CD14-positive monocyte (primary cell): Measurements from ENCODE around the gene TMUB1. TPM values are rescaled to one million over a fixed set of nuclear protein-coding genes. Genes with fewer than 3 reads are reported as not detected.

Experiments used
- DNase-seq, 3 donors: peaks; one replicate each; pipeline ENCODE4 v3.0.0-alpha.2; 2011 to 2022
- H2AFZ ChIP-seq: 2 replicates; pipeline ENCODE4 v1.6.0; 2012; ENCODE audit warnings: mild to moderate bottlenecking, low read depth, low read length, inconsistent platforms; ENCODE audit not compliant: insufficient read depth, poor library complexity, severe bottlenecking
- H3K27ac ChIP-seq, 2 donors: 1 replicate in 1 of 2; 2 replicates in 1 of 2; pipeline ENCODE4 v1.5.1; 2012 to 2013; ENCODE audit warnings: low read length in 2 of 2, control low read depth in 1 of 2, inconsistent platforms in 1 of 2, low read depth in 1 of 2, mild to moderate bottlenecking in 1 of 2
- H3K27me3 ChIP-seq, 2 donors: one replicate each; pipeline versions ENCODE4 v1.6.0 to v1.6.1; 2011 to 2013; ENCODE audit warnings: low read length in 2 of 2; ENCODE audit not compliant: control insufficient read depth in 2 of 2, insufficient read depth in 2 of 2
- H3K36me3 ChIP-seq, 2 donors: replicated peaks in 1 of 2; 1 replicate in 1 of 2; 2 replicates in 1 of 2; pipeline versions ENCODE4 v1.5.1 to v1.6.1; 2012 to 2013; ENCODE audit warnings: low read length in 2 of 2, control low read depth in 1 of 2, inconsistent platforms in 1 of 2, mild to moderate bottlenecking in 1 of 2; ENCODE audit not compliant: insufficient read depth in 2 of 2, control insufficient read depth in 1 of 2
- H3K4me1 ChIP-seq, 2 donors: 1 replicate in 1 of 2; 2 replicates in 1 of 2; pipeline versions ENCODE4 v1.5.1 to v1.6.1; 2012 to 2013; ENCODE audit warnings: low read length in 2 of 2, control low read depth in 1 of 2, inconsistent platforms in 1 of 2, mild to moderate bottlenecking in 1 of 2, moderate library complexity in 1 of 2; ENCODE audit not compliant: insufficient read depth in 2 of 2, control insufficient read depth in 1 of 2
- H3K4me2 ChIP-seq: replicated peaks from 2 replicates; pipeline ENCODE3; 2012; ENCODE audit warnings: low read length, moderate library complexity, mild to moderate bottlenecking; ENCODE audit not compliant: poor library complexity, severe bottlenecking; ENCODE audit errors: extremely low read depth
- H3K4me3 ChIP-seq, 3 experiments: fragments of 200-600 bp in 1 of 3; sonication (generic) in 1 of 3; replicated peaks in 1 of 3; 1 replicate in 2 of 3; 2 replicates in 1 of 3; pipeline ENCODE4 v1.5.1; 2011 to 2013; ENCODE audit warnings: low read length in 3 of 3, mild to moderate bottlenecking in 3 of 3, control low read depth in 2 of 3, low read depth in 2 of 3, inconsistent platforms in 1 of 3, moderate library complexity in 1 of 3
- H3K79me2 ChIP-seq: 2 replicates; pipeline ENCODE4 v1.6.0; 2012; ENCODE audit warnings: mild to moderate bottlenecking, control low read depth, inconsistent platforms, low read length, moderate library complexity; ENCODE audit not compliant: insufficient read depth
- H3K9ac ChIP-seq: 2 replicates; pipeline ENCODE4 v1.6.0; 2017; ENCODE audit warnings: low read length, mild to moderate bottlenecking; ENCODE audit not compliant: insufficient read depth, poor library complexity, severe bottlenecking
- H3K9me3 ChIP-seq, 2 donors: replicated peaks in 1 of 2; 1 replicate in 1 of 2; 2 replicates in 1 of 2; pipeline versions ENCODE4 v1.5.1 to v1.6.1; 2012 to 2013; ENCODE audit warnings: low read length in 2 of 2, control low read depth in 1 of 2; ENCODE audit not compliant: control insufficient read depth in 1 of 2, insufficient read depth in 1 of 2
- H4K20me1 ChIP-seq: 2 replicates; pipeline ENCODE4 v1.6.0; 2012; ENCODE audit warnings: mild to moderate bottlenecking, low read length, control low read depth, moderate library complexity; ENCODE audit not compliant: insufficient read depth
- H3K27ac Mint-ChIP-seq, 7 donors: one replicate each; pipeline ENCODE4 v1.8.0; 2020; ENCODE audit warnings: mild to moderate bottlenecking in 7 of 7, mixed read lengths in 7 of 7, moderate library complexity in 6 of 7, inconsistent platforms in 2 of 7
- H3K27me3 Mint-ChIP-seq, 3 donors: one replicate each; pipeline ENCODE4 v1.8.0; 2021 to 2022; ENCODE audit warnings: low read depth in 3 of 3, mild to moderate bottlenecking in 3 of 3, mixed read lengths in 3 of 3, moderate library complexity in 3 of 3, inconsistent platforms in 1 of 3
- H3K36me3 Mint-ChIP-seq, 2 donors: one replicate each; pipeline ENCODE4 v1.8.0; 2020; ENCODE audit warnings: mixed read lengths in 2 of 2, inconsistent platforms in 1 of 2, mild to moderate bottlenecking in 1 of 2
- H3K4me1 Mint-ChIP-seq: one replicate; pipeline ENCODE4 v1.8.0; 2020; ENCODE audit warnings: mild to moderate bottlenecking, mixed read lengths
- H3K4me3 Mint-ChIP-seq, 2 donors: one replicate each; pipeline ENCODE4 v1.8.0; 2020; ENCODE audit warnings: mild to moderate bottlenecking in 2 of 2, mixed read lengths in 2 of 2, moderate library complexity in 1 of 2
- H3K9me3 Mint-ChIP-seq, 7 donors: one replicate each; pipeline ENCODE4 v1.8.0; 2020 to 2022; ENCODE audit warnings: mixed read lengths in 7 of 7, mild to moderate bottlenecking in 6 of 7, moderate library complexity in 6 of 7, inconsistent platforms in 2 of 7
- CTCF ChIP-seq: fragments of 200-600 bp; IDR thresholded peaks from one replicate; pipeline ENCODE4 v1.8.0; 2022; ENCODE audit warnings: antibody characterized with exemption, mild to moderate bottlenecking
- WGBS: methylation state at CpG from one replicate; pipeline ENCODE4 v1.1.5; 2013; ENCODE audit warnings: missing lambda C conversion rate; ENCODE audit not compliant: insufficient coverage; 5-methylcytosine and 5-hydroxymethylcytosine counted together
- intact Hi-C, 2 donors: fragments of 100-400 bp; cut with micrococcal nuclease; formaldehyde crosslinking; loops; one replicate each; pipeline versions ENCODE4 v1.15.0 to v1.15.1; 2023
- polyA plus RNA-seq, 3 donors: library from polyadenylated mRNA; depleted of rRNA in 1 of 3; unstranded in 2 of 3; stranded (reverse) in 1 of 3; fragments of 300-500 nt in 2 of 3; fragments of >200 nt in 1 of 3; fragmentation: Illumina TruSeq in 2 of 3; gene quantifications; 1 replicate in 2 of 3; 2 replicates in 1 of 3; pipeline ENCODE4 v1.2.3, GENCODE V29; 2012 to 2021

The TMUB1 gene
- polyA plus RNA-seq, 3 donors: 17.4 to 28.2 (median 19.8) TPM

- H3K9me3 ChIP-seq: no peaks in the 10 kb centered on the region
- H3K27ac ChIP-seq: no peak overlapping the region
- 91% methylated on average over 18 of the region's 43 CpGs for WGBS
- H3K36me3 ChIP-seq: peaks cover 43 to 57% of the 10 kb centered on the region in 2 donors
- H4K20me1 ChIP-seq: peaks cover 75% of the 10 kb centered on the region
- no peak overlapping the region for H3K9ac ChIP-seq
- DNase-seq: no peak
- H3K27me3 Mint-ChIP-seq: no peaks in the 10 kb centered on the region
- intact Hi-C loops: no loop called here
- no peaks in the 10 kb centered on the region for H3K27me3 ChIP-seq
- peaks cover 25 to 30% of the 10 kb centered on the region in 2 donors for H3K4me1 ChIP-seq
- no peak overlapping the region for H3K27ac Mint-ChIP-seq
- peaks cover 25% of the 10 kb centered on the region for H3K4me1 Mint-ChIP-seq
- peaks cover 29% of the 10 kb centered on the region for H3K79me2 ChIP-seq
- H3K36me3 Mint-ChIP-seq: peaks cover 30 to 50% of the 10 kb centered on the region in 2 donors
- no peak for TF ChIP-seq CTCF
- H3K9me3 Mint-ChIP-seq: no peaks in the 10 kb centered on the region
- H3K4me3 Mint-ChIP-seq: no peak overlapping the region
- no peak overlapping the region for H3K4me2 ChIP-seq
- H2AFZ ChIP-seq: no peak overlapping the region
- H3K4me3 ChIP-seq: no peak overlapping the region
These were observed 20.7 kb downstream of the TMUB1 start for GRCh38 chr7:151062399-151063211.

- Histone ChIP-seq H3K9me3 (no peaks in the 10 kb centered on the region), H4K20me1 (peaks cover 70% of the 10 kb centered on the region), H3K4me3 (no peak overlapping the region), H3K79me2 (peaks cover 34% of the 10 kb centered on the region), H3K36me3 (peaks cover 38 to 51% of the 10 kb centered on the region in 2 donors), H3K4me2 (no peak overlapping the region), H3K4me1 (peaks cover 30 to 36% of the 10 kb centered on the region in 2 donors), H3K9ac (no peak overlapping the region), H3K27me3 (no peaks in the 10 kb centered on the region), H3K27ac (no peak overlapping the region), H2AFZ (no peak overlapping the region)
- DNase-seq: no peak
- H3K4me3 Mint-ChIP-seq: no peak overlapping the region
- H3K27ac Mint-ChIP-seq: peak overlapping the region in 1 of 7 donors; percentile 61
- intact Hi-C loops: no loop called here
- WGBS: 96% methylated on average over 7 of the region's 11 CpGs
- no peak for TF ChIP-seq CTCF
- H3K36me3 Mint-ChIP-seq: peaks cover 26 to 44% of the 10 kb centered on the region in 2 donors
- H3K9me3 Mint-ChIP-seq: no peaks in the 10 kb centered on the region
- H3K4me1 Mint-ChIP-seq: peaks cover 29% of the 10 kb centered on the region
- peaks cover 0 to 1% (median 0%) of the 10 kb centered on the region in 3 donors for H3K27me3 Mint-ChIP-seq
These were observed 21.2 kb downstream of the TMUB1 start for GRCh38 chr7:151062111-151062398.
